HG03571 (cell line): ENCODE measurements around the gene DHX35.
"Not testable (repeated sequence)": the region's sequence is repeated elsewhere in the genome, so short reads cannot be mapped to it uniquely, and the experiment has no call there.

Experiments
- ATAC-seq: cut with Tn5 transposase; IDR thresholded peaks from one replicate; pipeline ENCODE4 v1.9.1; 2021; ENCODE audit not compliant: unreplicated experiment

DHX35 gene

DNA sequence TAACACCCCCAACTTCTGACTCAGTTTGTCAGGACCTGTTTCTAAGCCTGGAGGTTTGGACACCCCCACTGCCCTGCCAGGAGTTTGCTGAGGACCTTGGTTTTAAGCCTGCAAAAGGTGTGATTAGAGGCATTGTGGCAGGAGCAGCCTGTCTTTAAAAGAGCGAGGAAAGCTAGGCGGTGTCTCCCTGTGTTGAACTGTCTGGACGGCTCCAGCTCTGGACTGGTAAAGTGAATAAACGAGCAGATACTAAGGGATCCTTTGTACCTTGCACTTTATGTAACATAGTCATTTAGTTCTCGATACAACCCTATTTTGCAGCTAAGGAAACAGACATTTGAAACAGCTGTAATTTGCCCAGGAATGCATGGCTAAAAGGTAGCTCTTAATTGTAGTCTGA lies 21.5 kb upstream of the DHX35 start:
- no peak for ATAC-seq

DNA sequence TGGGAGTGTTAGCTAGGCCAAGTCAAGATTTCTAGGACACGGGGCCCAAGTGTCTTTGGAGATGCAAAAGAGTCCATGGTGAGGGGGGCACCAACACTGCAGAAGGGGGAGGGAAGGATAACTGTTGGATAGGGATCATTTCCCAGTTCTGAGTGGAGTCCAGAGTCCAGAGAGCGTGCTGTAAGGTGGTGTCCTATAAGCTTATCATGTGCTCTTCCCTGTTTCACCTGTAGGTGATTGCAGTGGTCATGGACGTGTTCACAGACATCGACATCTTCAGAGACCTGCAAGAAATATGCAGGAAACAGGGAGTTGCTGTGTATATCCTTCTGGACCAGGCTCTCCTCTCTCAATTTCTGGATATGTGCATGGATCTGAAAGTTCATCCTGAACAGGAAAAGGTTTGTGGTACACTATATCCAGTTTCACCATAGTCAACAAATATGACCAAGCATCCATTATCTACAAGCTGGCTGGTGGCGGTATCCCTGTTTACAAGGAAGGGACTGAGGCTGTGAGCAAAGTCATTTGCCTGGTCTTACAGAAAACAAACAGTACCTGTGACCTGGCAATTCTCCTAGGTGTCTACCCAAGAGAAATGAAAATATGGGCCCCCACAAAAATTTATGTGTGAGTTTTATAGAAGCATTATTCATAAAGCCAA lies 20.3 kb upstream of the DHX35 start:
- no peak for ATAC-seq

DNA sequence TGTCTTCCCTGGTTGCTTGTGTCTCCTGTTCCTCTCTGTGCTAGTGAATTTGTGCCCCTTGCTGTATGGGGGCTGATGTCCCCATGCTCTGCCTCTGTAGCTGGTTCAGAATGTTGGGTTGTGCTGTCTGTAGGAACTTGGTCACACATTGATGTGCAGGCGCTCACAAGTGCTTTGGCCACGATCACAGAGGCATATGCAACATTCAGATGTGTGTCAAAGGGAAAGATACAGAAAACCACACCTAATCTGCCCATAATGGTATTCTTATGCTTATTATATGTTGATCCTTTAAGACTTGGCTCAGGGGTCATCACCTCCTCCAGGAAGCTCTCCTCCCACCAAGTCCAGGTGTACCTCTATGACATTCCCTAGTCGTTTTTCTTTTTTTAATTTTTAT lies 17.1 kb upstream of the DHX35 start:
- no peak for ATAC-seq

DNA sequence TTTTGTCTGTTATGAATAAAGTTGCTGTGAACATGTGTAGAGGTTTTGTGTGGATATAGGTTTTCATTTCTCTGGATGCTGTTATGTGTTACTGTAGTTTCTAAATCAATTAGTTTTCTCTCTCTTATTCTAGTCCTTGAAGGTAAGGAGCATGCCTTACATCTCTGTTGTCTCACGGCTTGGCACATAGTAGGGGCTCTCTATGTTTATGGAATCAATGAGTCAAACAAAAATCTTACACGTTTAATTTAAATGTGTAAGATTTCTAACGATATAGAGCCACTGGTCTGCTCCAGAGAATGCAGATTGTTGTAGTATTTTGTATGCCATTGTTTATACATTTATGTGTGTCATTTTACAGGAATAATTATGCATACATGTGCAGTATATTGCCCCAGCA lies 15.3 kb upstream of the DHX35 start:
- ATAC-seq = no peak

DNA sequence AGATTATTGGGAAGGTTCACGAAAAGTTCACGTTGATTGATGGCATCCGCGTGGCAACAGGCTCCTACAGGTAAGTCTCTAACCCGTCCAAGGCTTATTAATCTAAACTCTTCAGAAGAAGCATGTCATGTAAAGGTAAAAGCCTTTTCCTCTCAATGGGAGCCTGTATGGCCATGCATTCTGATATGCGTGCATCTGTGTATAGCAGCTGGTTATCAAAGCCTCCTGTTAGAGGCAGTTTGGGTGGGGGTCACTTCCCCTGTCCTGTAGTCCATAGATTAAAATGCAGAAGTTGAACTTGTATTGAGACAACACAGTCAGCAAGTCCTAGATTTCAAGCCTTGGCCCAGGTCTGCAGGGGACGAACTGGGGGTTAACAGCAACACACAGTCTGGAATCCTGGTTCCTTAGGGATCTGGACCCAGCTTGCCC lies 14.2 kb upstream of the DHX35 start:
- ATAC-seq = no peak

DNA sequence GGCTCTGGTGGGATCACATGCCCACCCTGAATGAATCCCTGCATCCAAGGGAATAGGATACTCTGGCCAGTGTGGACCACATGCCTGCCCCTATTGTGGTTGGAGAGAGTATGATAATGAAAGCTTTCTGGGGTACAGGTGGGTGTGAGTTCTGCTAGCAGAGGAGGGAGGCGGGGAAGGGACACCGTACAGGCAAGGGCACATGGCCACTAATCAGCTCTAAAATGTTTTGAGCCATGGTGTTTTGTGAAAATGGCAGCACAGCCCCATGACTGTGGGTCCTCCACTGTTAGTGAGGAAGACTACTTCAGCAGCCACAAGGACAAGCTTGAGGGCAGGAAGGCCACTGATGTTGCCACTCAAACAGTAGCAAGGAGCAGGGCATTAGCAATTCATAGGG lies 11.9 kb upstream of the DHX35 start:
- no peak for ATAC-seq

DNA sequence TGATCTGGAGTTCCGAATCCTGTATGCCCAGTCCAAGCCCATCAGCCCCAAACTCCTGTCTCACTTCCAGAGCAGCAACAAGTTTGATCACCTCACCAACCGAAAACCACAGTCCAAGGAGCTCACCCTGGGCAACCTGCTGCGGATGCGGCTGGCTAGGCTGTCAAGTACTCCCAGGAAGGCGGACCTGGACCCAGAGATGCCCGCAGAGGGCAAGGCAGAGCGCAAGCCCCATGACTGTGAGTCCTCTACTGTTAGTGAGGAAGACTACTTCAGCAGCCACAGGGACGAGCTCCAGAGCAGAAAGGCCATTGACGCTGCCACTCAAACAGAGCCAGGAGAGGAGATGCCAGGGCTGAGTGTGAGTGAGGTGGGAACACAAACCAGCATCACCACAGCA lies 10.5 kb upstream of the DHX35 start:
- ATAC-seq = no peak

DNA sequence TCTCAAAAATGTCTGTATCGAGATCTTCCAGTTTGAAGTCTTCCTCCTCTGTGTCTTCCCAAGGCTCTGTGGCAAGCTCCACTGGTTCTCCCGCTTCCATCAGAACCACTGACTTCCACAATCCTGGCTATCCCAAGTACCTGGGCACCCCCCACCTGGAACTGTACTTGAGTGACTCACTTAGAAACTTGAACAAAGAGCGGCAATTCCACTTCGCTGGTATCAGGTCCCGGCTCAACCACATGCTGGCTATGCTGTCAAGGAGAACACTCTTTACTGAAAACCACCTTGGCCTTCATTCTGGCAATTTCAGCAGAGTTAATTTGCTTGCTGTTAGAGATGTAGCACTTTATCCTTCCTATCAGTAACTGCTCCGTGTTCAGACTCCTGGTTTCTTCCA lies 10.0 kb upstream of the DHX35 start:
- no peak for ATAC-seq

DNA sequence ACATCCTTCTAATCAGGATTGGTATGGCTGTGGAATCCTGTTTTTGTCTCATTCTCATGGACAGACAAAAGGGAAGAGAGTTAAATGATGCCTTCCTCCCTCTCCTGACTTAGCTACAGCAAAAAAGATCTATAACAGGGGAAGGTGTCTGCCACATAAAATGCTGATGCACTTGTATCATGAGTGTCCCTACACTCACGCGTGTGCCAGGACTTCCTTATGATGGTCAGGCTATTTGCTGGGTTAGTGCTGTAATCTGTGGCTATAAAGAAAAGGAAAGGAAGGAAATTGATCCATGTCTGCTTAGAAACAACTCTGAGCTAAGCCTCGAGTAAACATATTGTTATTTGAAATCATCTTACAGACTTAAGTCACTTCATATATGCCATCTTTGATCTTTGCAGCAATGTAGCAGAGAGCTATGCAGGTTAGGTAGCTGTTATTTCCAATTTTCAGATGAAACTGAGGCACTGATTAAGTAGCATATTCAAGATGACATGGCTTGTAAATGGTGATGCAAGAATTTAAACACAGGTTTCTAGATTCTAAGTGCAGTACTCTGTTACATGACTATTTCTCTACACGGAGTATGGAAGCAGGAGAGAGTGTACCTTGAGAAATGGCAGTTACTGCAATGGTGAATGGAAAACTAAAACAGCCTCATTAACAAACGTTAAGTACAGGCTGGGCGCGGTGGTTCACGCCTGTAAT lies 8.4 kb upstream of the DHX35 start:
- no peak for ATAC-seq

DNA sequence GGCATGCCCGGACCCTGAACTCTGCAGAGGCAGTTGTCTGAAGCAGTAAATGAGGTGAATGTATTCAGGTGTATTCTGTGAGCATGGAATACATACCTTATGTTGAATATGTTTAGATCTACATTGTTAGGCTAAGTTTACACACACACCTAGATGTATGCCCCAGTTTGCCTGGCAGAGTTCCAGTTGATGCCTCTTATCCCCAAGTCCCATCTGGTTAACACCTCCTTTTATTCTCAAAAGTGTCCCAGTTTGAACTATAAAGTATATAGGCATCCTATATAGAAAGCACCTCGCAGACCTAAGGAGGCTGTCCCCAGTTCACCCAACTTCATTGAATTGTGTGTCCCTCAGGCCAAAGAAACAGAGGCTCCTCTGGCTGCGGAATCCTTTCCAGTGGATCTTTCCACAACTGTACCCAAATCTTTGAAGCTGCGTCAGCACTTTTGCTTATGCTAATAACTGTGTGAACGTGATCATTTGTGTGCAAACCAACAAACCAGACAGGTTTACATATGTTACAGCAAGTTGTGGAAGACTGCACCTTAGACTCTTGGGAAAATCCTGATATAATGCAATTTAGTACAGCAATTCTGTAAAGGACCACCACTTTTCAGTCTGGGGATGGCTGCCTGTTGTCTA lies 4.8 kb upstream of the DHX35 start:
- ATAC-seq = no peak

DNA sequence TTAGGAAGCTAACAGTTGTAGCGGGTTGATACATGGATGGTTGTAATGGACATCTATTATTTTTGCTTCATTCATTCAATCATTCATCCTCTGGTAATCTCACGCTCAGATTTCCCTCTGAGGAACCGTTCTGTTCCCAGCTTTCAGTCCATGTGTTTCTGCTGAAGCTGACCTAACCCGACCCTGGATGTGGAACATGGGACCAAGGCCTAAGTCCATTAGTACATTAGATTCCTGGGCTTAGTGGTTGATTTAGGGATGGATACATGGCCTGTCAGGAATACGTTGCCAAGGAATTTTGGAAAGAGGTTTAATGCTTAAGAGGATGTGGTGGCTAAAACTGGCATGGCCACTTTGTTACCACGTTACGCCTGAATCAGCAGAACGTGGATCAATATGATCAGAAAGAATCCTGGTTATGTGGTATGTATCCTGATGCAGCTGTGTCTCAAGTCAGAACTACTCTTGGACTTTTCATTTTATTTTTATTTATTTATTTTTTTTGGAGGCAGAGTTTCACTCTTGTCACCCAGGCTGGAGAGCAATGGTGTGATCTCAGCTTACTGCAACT lies 4.1 kb upstream of the DHX35 start:
- no peak for ATAC-seq

DNA sequence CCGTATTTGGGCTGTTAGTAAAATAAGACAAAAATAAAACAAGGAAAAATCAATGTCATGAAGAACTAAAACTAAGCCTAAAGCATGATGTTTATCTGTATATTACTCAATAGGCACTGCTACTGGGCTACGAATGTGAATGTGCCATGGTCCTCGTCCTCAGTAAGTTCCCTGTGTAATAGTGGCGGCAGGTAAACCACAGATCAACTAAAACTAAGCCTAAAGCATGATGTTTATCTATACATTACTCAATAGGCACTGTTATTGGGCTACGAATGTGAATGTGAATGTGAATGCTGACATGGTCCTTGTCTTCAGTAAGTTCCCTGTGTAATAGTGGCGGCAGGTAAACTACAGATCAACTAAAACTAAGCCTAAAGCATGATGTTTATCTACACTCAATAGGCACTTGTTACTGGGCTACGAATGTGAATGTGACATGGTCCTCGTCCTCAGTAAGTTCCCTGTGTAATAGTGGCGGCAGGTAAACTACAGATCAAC lies 1.9 kb upstream of the DHX35 start:
- not testable (repeated sequence) for ATAC-seq

DNA sequence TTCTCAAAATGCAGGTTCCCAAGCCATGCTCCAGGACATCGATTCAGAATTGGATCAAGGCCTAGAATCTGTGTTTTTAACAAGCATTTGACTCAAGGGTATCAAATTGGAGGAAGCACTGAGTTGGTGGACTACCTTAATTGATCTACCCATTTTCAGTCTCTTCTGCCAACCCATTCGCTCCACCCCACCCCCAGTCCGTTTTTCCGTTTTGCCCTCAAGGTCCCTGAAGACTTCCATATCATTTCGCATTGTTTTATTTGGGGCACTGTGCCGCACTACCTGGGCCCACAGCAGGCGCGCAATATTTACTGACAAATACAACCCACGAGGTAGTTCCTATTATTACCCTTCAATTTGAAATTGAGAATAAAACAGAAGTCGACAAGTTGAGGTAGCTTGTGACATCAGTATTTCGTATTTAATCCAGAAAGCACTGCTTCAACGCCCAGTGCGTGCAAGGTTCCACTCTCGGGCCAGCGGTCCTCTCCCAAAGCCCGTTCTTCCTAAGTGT lies 557 bp upstream of the DHX35 start:
- no peak for ATAC-seq

DNA sequence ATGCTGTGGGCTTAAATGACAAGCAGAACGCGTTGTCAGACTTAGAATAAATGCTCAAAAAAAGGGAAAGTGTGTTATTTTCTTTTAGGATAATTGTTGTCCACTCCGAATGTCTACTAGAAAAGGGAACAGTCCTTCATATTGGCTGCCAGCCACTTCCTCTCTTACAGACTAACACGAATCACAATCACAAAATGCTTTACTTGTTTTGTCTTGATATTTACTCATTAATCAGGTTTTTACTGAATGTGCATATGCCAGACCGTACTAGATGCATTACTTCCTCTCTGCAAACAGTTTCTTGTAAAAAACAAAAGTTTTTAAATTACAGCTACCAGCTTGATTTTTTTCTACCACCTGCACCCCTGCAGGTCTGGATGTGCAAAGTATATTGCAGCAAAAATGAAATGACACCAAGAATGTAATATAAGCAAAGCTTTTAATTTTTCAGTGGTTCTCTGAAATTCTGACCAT lies 821 bp downstream of the DHX35 start:
- ATAC-seq = no peak

DNA sequence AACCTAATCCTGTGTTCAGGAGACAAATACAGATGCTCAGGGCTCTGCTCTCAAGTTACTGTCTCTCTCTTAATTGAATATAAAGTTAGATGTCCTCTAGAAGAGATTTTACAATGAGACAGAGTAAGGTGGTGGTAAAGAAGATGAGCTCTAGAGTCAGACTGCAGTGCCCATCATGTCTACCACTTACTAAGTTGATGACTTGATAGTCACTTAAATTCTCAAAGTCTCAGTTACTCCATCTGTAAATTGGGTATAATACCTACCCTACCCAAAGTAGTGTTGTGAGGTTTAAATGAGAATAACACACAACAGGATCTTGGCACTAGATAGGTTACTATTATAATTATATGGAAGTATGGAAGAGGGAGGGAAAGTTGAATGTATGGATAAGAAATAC lies 1.6 kb downstream of the DHX35 start:
- ATAC-seq = no peak

DNA sequence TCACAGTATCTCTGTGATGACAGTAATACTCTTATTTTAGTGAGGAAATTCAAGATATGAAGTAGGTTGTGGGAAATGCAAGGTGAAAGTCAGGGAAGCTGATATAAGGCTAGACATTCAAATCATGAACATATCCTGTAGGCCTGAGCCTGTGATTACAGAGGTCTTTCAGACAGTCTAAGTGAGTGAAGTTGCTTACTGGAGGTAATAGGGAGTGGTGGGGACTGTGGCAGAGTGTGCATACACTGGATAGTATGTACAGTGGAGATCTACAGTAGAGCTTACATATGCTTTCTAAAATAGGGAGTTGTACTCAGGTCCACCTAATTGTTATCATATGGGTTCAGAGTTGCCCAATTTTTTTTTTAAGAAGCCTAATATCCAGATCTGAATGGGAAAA lies 3.1 kb downstream of the DHX35 start:
- no peak for ATAC-seq

DNA sequence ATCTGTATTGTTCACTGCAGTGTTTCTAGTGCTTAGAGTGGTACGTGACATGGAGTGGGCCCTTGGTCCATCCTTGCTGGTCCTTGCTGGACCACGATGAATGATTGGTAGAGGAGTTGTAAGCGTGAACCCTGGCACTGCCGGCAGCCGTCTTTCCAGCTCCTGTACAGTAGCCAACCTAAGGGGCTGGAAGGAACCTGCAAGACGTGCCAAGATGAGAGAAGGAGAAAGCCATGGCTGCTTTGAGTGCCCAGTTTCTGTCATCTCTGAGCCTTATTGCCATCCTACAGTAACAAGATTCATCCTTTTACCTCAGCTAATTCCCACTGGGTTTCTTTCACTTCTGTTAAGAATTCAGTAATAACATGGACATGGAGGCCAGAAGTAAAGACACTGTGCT lies 5.9 kb downstream of the DHX35 start:
- ATAC-seq = no peak

DNA sequence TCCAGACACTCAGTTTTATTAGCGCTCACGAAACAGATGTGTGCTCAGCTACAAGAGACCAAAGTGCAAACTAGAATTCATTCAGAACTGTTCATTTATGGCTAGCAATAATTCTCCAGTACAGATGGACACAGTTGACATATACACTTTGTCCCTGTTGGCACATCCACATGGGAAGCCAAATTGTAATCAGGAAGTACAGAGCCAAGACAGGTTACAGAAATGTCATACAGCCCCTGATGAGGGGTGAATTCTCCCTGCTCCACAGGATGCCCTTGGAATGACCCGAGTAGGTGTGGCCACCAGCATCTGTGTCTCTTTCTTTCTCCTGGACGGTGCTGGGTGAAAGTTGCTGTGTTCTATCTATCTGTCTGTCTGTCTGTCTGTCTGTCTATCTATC lies 7.6 kb downstream of the DHX35 start:
- ATAC-seq = no peak

DNA sequence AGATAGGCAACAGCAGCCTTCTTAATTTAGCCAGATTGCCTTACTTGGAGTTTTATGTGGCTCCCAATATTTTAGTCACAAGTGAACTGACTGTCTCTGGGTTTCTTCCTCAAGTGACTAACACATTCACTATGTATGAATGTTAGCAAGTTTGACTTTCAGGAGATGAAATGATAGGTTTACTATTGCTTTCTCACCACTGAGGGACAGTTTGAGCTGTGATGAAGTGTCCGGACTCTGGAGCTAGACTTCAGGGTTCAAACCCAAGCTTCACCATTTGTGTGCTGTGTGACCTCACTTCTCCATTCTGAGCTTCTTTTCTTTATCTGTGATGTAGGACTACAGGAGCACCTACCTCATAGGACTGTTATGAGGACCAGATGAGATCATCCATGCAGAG lies 8.2 kb downstream of the DHX35 start:
- no peak for ATAC-seq

DNA sequence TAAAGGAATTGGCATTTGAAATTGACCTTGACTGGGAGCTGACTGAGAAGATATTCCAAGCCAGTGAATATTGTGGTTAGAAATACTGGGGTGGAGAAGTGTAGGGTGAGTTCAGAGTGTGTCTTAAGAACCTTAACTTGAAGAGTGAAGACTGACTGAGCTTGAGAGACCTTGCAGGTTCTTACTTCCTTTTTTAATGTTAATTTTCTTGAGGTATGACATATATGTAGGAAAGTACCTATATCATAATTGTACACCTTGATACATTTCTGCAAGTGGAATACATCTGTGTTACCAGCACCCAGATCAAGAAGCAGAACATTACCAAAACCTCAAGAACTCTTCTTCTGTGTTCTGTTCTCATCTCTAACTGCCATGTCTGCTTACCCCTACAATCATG lies 11.0 kb downstream of the DHX35 start:
- no peak for ATAC-seq

DNA sequence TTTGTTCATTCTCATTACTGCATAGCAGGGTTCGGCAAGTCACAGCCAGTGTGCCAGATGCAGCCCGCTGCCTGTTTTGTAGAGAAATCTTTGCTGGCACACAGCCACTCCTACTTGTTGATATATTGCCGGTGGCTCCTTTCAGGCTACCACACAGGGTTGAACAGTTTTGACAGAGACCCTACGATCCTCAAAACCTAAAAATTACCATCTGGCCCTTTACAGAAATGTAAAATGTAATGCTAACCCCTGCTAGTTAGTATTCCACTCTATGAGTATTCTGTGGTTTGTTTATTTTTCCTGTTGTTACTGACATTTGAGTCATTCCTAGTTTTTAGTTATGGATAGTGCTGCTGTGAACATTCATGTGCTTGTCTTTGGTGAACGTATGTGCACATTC lies 11.5 kb downstream of the DHX35 start:
- no peak for ATAC-seq
